GM10266 (cell line): Measurements from ENCODE around the gene OTULIN.

ENCODE experiments used
- DNase-seq: peaks from one replicate; pipeline ENCODE4 v3.0.0; 2012; ENCODE audit errors: extremely low spot score
- CTCF ChIP-seq: IDR thresholded peaks from 2 replicates; pipeline ENCODE4 v1.5.1; 2012; ENCODE audit warnings: mild to moderate bottlenecking, low read depth; ENCODE audit not compliant: control insufficient read depth, insufficient read depth; ENCODE audit errors: missing control alignments

OTULIN gene

GRCh38 chr5:14712666-14713065, 48.1 kb downstream of the OTULIN start:
- no peak for DNase-seq
- TF ChIP-seq CTCF = no peak

- no peak for TF ChIP-seq CTCF
- no peak for DNase-seq
Measured at GRCh38 chr5:14713476-14714390, 49.2 kb downstream of the OTULIN start.

- TF ChIP-seq CTCF = no peak
- DNase-seq = no peak
Measured at GRCh38 chr5:14714706-14715105, 50.2 kb downstream of the OTULIN start.

GRCh38 chr5:14715481-14715880, 51.0 kb downstream of the OTULIN start:
- no peak for DNase-seq
- no peak for TF ChIP-seq CTCF

- TF ChIP-seq CTCF = no peak
Measured at GRCh38 chr5:14716755-14717752, 52.5 kb downstream of the OTULIN start.

GRCh38 chr5:14718778-14719177, 54.3 kb downstream of the OTULIN start:
- DNase-seq = peak; percentile 19
- no peak for TF ChIP-seq CTCF

More at GRCh38 chr5:14716755-14717752, 52.5 kb downstream of the OTULIN start:
- DNase-seq = no peak
